HepG2 (cell line): ENCODE measurements around the gene TAF9B. TPM values are rescaled to one million over a fixed set of nuclear protein-coding genes. Genes with fewer than 3 reads are reported as not detected.

Source experiments
- ATAC-seq: fragments of 200-7000 bp; cut with Tn5 transposase; 3 replicates; pipeline ENCODE4 v1.9.1; 2020; ENCODE audit warnings: mild to moderate bottlenecking, moderate library complexity
- BruUV-seq: library from RNA; stranded (reverse); fragments of 400-500 nt; replicated peaks from 2 replicates; lab custom pipeline; 2021; lab: Mats Ljungman, UMichigan
- CTCF ChIA-PET: fragments of 300-600 bp; formaldehyde crosslinking; extraction: SDS; loops from one replicate; lab custom pipeline; 2021; ENCODE audit warnings: low total read pairs, inconsistent platforms, low intra/inter-chr PET ratio; lab: Yijun Ruan, JAX
- POLR2A ChIA-PET: fragments of 350-600 bp; sonication (Branson Sonifier 250); formaldehyde crosslinking; loops from one replicate; lab custom pipeline; 2020; ENCODE audit warnings: antibody characterized with exemption, inconsistent platforms; lab: Yijun Ruan, JAX
- DNase-seq: peaks from one replicate; pipeline ENCODE4 v3.0.0-alpha.2; 2015; ENCODE audit warnings: low spot score
- FAIRE-seq: peaks from 3 replicates; lab custom pipeline; 2011; peaks lifted over from hg19 to GRCh38; lab: Jason Lieb, UNC
- H2AFZ ChIP-seq: one replicate; pipeline ENCODE4 v1.6.1; 2011; ENCODE audit warnings: low read length, inconsistent platforms
- H3K27ac ChIP-seq: fragments of 300-600 bp; 3 replicates; pipeline ENCODE4 v1.8.0; 2011; ENCODE audit warnings: mixed run types, mild to moderate bottlenecking, mixed read lengths, low read length, inconsistent platforms; ENCODE audit not compliant: insufficient read depth; ENCODE audit errors: extremely low read length
- H3K27me3 ChIP-seq, 2 experiments: fragments of 200-600 bp in 1 of 2; 2 replicates in 1 of 2; 3 replicates in 1 of 2; pipeline versions ENCODE4 v1.6.0 to v1.8.0; 2011; ENCODE audit warnings: low read length in 2 of 2, mild to moderate bottlenecking in 2 of 2, moderate library complexity in 2 of 2, inconsistent platforms in 1 of 2; ENCODE audit not compliant: insufficient read depth in 2 of 2, control insufficient read depth in 1 of 2
- H3K36me3 ChIP-seq, 2 experiments: fragments of 200-600 bp in 1 of 2; replicated peaks in 1 of 2; 2 replicates in 1 of 2; 3 replicates in 1 of 2; pipeline versions ENCODE4 v1.5.1 to v1.8.0; 2011; ENCODE audit warnings: low read length in 2 of 2, inconsistent platforms in 1 of 2; ENCODE audit not compliant: insufficient read depth in 2 of 2, control insufficient read depth in 1 of 2
- H3K4me1 ChIP-seq: 2 replicates; pipeline ENCODE4 v1.5.1; 2012; ENCODE audit warnings: low read length, inconsistent platforms; ENCODE audit not compliant: insufficient read depth
- H3K4me2 ChIP-seq: 2 replicates; pipeline ENCODE4 v1.6.0; 2011; ENCODE audit warnings: low read depth, low read length, inconsistent platforms
- H3K4me3 ChIP-seq, 3 experiments: fragments of 200-600 bp in 1 of 3; sonication (generic), shearing (Covaris generic) in 1 of 3; replicated peaks in 1 of 3; 2 replicates each; pipeline ENCODE4 v1.5.1; 2011 to 2016; ENCODE audit warnings: low read length in 3 of 3, inconsistent platforms in 2 of 3, low read depth in 2 of 3, mild to moderate bottlenecking in 2 of 3, control low read depth in 1 of 3, mixed read lengths in 1 of 3; ENCODE audit not compliant: insufficient read depth in 1 of 3
- H3K79me2 ChIP-seq: one replicate; pipeline ENCODE4 v1.6.1; 2011; ENCODE audit warnings: low read length, inconsistent platforms; ENCODE audit not compliant: insufficient read depth
- H3K9ac ChIP-seq: 2 replicates; pipeline ENCODE4 v1.6.0; 2011; ENCODE audit warnings: mild to moderate bottlenecking, low read depth, low read length, inconsistent platforms; ENCODE audit not compliant: insufficient read depth
- H3K9me3 ChIP-seq: 2 replicates; pipeline ENCODE4 v1.5.1; 2012; ENCODE audit warnings: mild to moderate bottlenecking, low read length
- H4K20me1 ChIP-seq: 2 replicates; pipeline ENCODE4 v1.6.0; 2011; ENCODE audit warnings: inconsistent platforms, mild to moderate bottlenecking, low read length, moderate library complexity; ENCODE audit not compliant: insufficient read depth
- CBX2 ChIP-seq, 2 experiments: fragments of 200-600 bp in 1 of 2; sonication (generic); formaldehyde crosslinking in 1 of 2; IDR thresholded peaks; 2 replicates each; pipeline versions ENCODE4 v1.7.0 to v1.8.1; 2018 to 2022; ENCODE audit warnings: low read depth in 2 of 2, low read length in 1 of 2, mild to moderate bottlenecking in 1 of 2, missing genetic modification reagents in 1 of 2
- EZH2 ChIP-seq: conservative IDR thresholded peaks from 2 replicates; pipeline ENCODE4 v1.6.1; 2012; ENCODE audit warnings: mild to moderate bottlenecking, low read depth, low read length, moderate library complexity
- HINFP ChIP-seq: sonication (generic); formaldehyde crosslinking; IDR thresholded peaks from 2 replicates; pipeline ENCODE4 v1.4.0; 2020; ENCODE audit warnings: low read depth, mild to moderate bottlenecking, missing genetic modification reagents
- MLLT10 ChIP-seq: sonication (generic); formaldehyde crosslinking; IDR thresholded peaks from 2 replicates; pipeline ENCODE4 v1.4.0; 2020; ENCODE audit warnings: missing genetic modification reagents
- TIGD3 ChIP-seq: sonication (generic); formaldehyde crosslinking; IDR thresholded peaks from 2 replicates; pipeline ENCODE4 v1.5.1; 2020; ENCODE audit warnings: mild to moderate bottlenecking, missing genetic modification reagents, borderline replicate concordance
- ZNF564 ChIP-seq: sonication (generic); formaldehyde crosslinking; IDR thresholded peaks from 2 replicates; pipeline ENCODE4 v1.8.1; 2023; ENCODE audit warnings: mild to moderate bottlenecking, missing genetic modification reagents
- ZNF776 ChIP-seq: sonication (generic); formaldehyde crosslinking; IDR thresholded peaks from 2 replicates; pipeline ENCODE4 v1.4.0; 2020; ENCODE audit warnings: mild to moderate bottlenecking, missing genetic modification reagents
- WGBS: methylation state at CpG from one replicate; pipeline ENCODE4 v1.1.6; 2017; ENCODE audit warnings: low lambda C conversion rate; 5-methylcytosine and 5-hydroxymethylcytosine counted together
- in situ Hi-C: cut with HindIII; loops from 2 replicates; pipeline ENCODE4 v1.10.0; 2017; ENCODE audit warnings: low pct_unique_long_range_greater_than_20kb; ENCODE audit not compliant: extremely low pct_ligation_motif_present
- intact Hi-C: fragments of 100-400 bp; cut with micrococcal nuclease; formaldehyde crosslinking; loops from one replicate; pipeline ENCODE4 v1.10.0; 2022; ENCODE audit not compliant: unreplicated experiment
- polyA plus RNA-seq, 8 experiments: library from polyadenylated mRNA; depleted of rRNA in 3 of 8; stranded (reverse) in 7 of 8; unstranded in 1 of 8; fragments of >200 nt; fragmentation: Illumina TruSeq in 4 of 8; extraction: Trizol in 4 of 8; gene quantifications; 2 replicates each; pipeline versions ENCODE4 v1.2.1 to v1.2.3, GENCODE V29; 2011 to 2016; ENCODE audit warnings: low read depth in 4 of 8, missing spikeins in 1 of 8, mixed read lengths in 1 of 8; ENCODE audit not compliant: insufficient read depth in 1 of 8
- total RNA-seq, 5 experiments: library from RNA; depleted of rRNA; stranded (reverse); fragments of >200 nt; fragmentation: Illumina TruSeq; extraction: Trizol; gene quantifications; 2 replicates each; pipeline ENCODE4 v1.2.3, GENCODE V29; 2016; ENCODE audit warnings: low read depth in 1 of 5

TAF9B gene
- total and polyA plus RNA-seq, 2 of the 13 experiments (the other 11 are each of a cell fraction or from before 2014, with no cell fraction given) = 10.8 to 15.2 TPM

- intact Hi-C loops = no loop called here
- H3K36me3 ChIP-seq = peaks cover 5 to 51% of the 10 kb centered on the region in 2 experiments
- BruUV-seq = no TSS peak
Measured at GRCh38 chrX:78125148-78125547, 14.3 kb downstream of the TAF9B start.

More at GRCh38 chrX:78125148-78125547, 14.3 kb downstream of the TAF9B start:
- POLR2A ChIA-PET = no interaction called here
- 95% methylated on average over 1 of the region's 1 CpG for WGBS
- H3K4me3 ChIP-seq = no peak overlapping the region
- no peaks in the 10 kb centered on the region for H3K27me3 ChIP-seq
- no peak for ATAC-seq
- no peak overlapping the region for H3K27ac ChIP-seq
- no peaks in the 10 kb centered on the region for H3K4me1 ChIP-seq
- in situ Hi-C loops = no loop called here
- TF ChIP-seq ZNF564 (CRISPR knock-in tag) = no peak
- no peak for TF ChIP-seq ZNF776 (CRISPR knock-in tag)
- TF ChIP-seq MLLT10 (CRISPR knock-in tag) = no peak
- no peak for TF ChIP-seq EZH2
- TF ChIP-seq HINFP = no peak
- no peak for TF ChIP-seq CBX2 (IDR thresholded peaks at IDR 0.05; ENCODE audit: low read depth, low read length)
- no peak for TF ChIP-seq CBX2 (CRISPR knock-in tag; IDR thresholded peaks at IDR 0.05; ENCODE audit: low read depth)
- TF ChIP-seq TIGD3 (CRISPR knock-in tag) = no peak
- DNase-seq = no peak
- H3K4me2 ChIP-seq = no peak overlapping the region
- no peak overlapping the region for H3K9ac ChIP-seq
- no peak for FAIRE-seq
- peaks cover 5% of the 10 kb centered on the region for H3K79me2 ChIP-seq
- no peaks in the 10 kb centered on the region for H3K9me3 ChIP-seq
- H4K20me1 ChIP-seq = peaks cover 81% of the 10 kb centered on the region
- CTCF ChIA-PET = no interaction called here
- H2AFZ ChIP-seq = no peak overlapping the region
